VCaP (cell line): ENCODE results near the gene TTC32.

ENCODE experiments used
- H3K27ac ChIP-seq: fragments of 450-650 bp; 2 replicates; pipeline ENCODE4 v1.5.1; 2017
- TF ChIP-seq, protein P1 (sequence below): fragments of 450-650 bp; conservative IDR thresholded peaks from 2 replicates; pipeline ENCODE4 v1.5.1; 2017; ENCODE audit warnings: mild to moderate bottlenecking, moderate library complexity

Gene TTC32

DNA sequence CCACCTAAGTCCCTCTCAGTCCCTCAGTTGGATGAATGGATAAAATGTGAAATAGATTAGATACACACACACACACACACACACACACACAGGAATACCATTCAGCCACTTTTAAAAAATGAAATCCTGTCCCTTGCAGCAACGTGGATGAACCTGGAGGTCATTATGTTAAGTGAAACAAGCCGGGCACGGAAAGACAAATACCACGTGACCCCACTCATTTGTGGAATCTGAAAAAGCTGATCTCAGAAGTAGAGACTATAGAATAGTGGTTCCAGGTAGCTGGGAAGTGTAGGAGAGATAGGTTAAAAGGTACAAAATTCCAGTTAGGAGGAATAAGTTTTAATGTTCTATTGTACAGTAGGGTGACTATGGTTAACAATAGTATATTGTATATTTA, 31.0 kb downstream of the TTC32 start:
- TF ChIP-seq, protein P1, sequence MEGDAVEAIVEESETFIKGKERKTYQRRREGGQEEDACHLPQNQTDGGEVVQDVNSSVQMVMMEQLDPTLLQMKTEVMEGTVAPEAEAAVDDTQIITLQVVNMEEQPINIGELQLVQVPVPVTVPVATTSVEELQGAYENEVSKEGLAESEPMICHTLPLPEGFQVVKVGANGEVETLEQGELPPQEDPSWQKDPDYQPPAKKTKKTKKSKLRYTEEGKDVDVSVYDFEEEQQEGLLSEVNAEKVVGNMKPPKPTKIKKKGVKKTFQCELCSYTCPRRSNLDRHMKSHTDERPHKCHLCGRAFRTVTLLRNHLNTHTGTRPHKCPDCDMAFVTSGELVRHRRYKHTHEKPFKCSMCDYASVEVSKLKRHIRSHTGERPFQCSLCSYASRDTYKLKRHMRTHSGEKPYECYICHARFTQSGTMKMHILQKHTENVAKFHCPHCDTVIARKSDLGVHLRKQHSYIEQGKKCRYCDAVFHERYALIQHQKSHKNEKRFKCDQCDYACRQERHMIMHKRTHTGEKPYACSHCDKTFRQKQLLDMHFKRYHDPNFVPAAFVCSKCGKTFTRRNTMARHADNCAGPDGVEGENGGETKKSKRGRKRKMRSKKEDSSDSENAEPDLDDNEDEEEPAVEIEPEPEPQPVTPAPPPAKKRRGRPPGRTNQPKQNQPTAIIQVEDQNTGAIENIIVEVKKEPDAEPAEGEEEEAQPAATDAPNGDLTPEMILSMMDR: no peak
- no peak overlapping the region for H3K27ac ChIP-seq

DNA sequence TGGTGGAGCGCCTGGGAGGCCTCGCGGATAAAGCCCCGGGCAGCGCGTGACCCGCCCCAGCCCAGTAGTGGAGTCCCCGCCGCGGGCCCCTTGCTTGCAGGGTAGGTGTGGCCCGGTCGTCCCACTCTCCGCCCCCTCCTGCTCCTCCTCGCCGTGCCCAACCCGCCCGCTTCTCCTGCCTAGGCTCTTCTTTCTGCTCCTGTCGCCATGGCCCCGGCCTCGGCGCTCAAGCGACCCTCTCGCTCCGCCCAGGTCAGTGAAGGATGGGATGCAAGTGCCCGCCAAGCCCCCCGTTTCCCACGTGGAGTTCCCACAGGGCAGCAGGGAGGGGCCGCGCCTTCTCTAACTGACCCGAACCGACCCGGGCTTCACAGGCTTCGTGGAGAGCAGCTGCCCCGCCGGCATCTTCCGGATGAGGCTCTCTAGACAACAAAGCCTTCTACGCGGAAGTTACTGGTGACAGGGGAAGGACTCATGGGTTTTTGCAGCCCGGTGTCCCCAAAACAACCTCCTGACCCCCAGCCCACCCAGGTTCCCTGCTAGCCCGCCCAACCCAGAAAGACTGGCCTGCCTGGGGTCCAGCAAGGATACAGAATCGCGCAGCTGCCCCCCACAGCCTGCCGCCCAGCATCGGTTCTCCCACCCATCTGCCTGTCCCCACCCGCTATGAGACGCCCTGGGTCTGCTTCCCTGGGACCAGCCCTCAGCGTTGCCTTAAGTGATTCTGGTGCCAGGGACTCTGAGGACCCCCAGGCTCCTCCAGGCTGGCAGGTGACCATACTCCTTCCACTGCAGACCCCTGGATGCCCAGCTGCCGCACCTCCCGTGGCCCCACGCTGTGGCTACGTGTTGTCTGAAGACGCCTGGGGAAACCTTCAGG, 32.8 kb downstream of the TTC32 start:
- no peak overlapping the region for H3K27ac ChIP-seq
- TF ChIP-seq, protein P1: no peak

DNA sequence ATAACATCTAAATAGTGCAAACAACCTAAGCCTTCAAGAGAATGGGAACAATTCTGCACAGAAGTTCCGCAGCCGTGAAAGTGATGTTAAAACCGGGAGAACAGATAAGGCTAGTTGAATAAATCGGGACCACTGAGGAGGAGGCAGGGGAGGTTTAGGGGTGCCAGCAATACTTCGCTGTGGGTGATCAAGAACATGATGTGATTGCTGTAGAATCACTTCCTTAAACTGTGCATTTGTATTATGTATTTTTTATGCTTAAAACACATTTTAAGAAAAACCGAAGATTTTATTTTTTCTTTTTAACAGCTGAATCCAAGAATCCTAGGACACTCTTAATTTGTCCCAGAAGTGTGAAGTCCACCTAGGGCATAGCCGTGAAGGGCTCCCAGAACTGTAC, 33.6 kb downstream of the TTC32 start:
- no peak overlapping the region for H3K27ac ChIP-seq
- TF ChIP-seq, protein P1: no peak

DNA sequence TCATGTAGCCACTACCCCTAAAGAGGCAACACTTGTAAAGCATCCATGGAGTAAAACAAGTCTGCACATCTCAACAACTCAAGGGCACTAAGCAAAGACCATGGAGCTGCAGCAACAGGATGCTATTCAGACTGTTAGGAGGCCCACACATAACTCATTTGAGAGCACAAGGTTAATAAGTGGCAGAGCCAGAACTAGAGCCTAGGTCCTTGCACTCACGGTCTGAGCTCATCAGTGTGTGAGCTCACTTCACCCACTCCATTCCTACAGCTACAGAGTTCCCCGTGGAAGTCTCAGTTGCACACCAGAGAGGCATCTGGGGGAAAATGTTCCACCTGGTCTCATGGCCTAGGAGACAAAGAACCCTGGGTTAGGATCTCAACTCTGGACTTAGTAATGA, 35.0 kb downstream of the TTC32 start:
- H3K27ac ChIP-seq: no peak overlapping the region
- TF ChIP-seq, protein P1: no peak

DNA sequence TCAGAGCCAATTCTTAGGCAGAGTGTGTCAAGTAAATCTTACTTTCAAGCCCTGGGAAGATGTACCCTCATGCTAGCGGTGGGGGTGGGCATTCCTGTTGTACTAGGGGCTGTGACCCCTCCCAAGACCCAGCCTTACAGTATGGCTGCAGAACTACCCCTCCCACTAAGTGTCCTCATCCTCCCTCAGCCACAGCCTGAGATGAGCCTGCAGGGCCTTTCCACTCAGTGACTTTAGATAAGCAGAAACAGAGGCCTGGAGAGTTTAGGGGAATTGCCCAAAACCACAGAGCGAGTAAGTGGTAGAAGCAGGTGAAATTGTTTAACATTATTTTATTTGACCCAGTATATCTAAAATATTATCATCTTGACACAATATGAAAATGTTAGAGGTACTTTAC, 36.6 kb downstream of the TTC32 start:
- no peak overlapping the region for H3K27ac ChIP-seq
- TF ChIP-seq, protein P1: no peak

DNA sequence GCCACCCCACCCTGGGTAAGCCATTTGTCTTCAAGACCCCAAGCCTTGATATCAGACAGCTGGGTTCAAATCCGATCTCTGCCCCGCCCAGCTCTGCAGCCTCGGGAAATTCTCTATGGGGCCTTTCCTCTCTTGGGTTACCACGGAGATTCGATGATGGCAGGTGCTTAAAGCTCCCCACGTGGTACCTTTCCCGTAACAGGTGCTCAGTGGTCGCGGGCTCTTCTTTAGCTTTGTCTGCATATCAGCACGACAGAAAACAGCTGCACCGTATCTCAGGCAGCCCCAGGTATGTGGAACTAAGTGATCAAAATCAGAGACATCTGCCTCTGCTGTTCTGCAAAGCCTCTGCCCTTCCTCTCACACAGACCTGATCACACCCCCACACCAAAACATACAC, 37.4 kb downstream of the TTC32 start:
- TF ChIP-seq, protein P1: no peak
- H3K27ac ChIP-seq: no peak overlapping the region

DNA sequence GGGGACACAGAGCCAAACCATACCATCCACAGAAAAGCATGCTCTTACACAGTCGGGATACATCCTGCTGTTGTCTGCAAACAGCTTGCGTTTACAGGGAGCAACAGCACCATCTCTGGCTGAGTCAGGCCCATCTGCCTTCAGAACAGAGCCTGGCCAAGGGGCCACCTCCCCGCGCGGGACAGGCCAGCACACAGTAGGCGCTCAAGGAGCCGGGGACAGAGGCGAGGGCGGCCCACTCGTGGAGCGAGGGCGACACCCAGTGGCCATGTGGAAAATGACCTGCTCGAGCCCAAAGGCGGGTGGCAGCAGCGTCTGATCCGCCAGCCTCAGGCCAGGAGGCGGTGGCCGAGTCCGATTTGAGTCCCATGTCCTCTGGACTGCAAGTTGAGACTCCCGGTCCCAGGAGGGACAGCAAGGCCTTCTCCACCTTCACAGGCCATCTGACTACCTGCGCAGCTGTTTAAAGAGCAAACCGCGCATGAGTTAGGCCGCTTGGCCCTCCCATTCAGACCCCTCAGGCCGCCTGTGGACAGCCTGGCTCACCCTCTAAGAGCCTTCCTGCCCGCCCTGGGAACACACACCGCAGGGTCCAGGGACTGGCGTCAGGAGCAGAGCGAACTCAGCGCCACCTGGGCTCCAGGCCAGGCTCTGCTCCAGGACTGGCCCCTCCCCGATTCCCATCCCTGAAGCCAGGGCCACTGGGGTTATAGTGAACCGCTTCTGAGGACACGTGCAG, 38.3 kb downstream of the TTC32 start:
- TF ChIP-seq, protein P1: peak; percentile 90
- peak overlapping the region; percentile 35; the same call in 1 of the 2 replicates for H3K27ac ChIP-seq
